GM18951 (cell line): ENCODE results near the gene CABP2.
A peak's percentile ranks its signal among the peaks of the same experiment; 100 is the strongest.
"Not testable (repeated sequence)": the region's sequence is repeated elsewhere in the genome, so short reads cannot be mapped to it uniquely, and the experiment has no call there.

Experiments
- POLR2A ChIP-seq: IDR thresholded peaks from 4 replicates; pipeline ENCODE4 v1.6.1; 2011; ENCODE audit warnings: mild to moderate bottlenecking; ENCODE audit not compliant: insufficient read length, insufficient read depth; ENCODE audit errors: extremely low read depth
- in situ Hi-C: fragments of 300-500 bp; cut with MboI; formaldehyde crosslinking; loops from one replicate; pipeline ENCODE4 v1.12.0; 2022; ENCODE audit warnings: low sequenced_read_pairs, mixed read lengths, inconsistent platforms; ENCODE audit not compliant: unreplicated experiment

CABP2 gene

GRCh38 chr11:67524480-67524808 is 1.2 kb upstream of the CABP2 start:
- TF ChIP-seq POLR2A = no peak
- in situ Hi-C loops = no loop called here

- in situ Hi-C loops = no loop called here
- no peak for TF ChIP-seq POLR2A
Observed at GRCh38 chr11:67523556-67524479, 572 bp upstream of the CABP2 start.

GRCh38 chr11:67522338-67522737 is 908 bp downstream of the CABP2 start:
- no peak for TF ChIP-seq POLR2A
- in situ Hi-C loops = no loop called here

- TF ChIP-seq POLR2A = no peak
- in situ Hi-C loops = no loop called here
Observed at GRCh38 chr11:67521924-67522323, 1.3 kb downstream of the CABP2 start.

GRCh38 chr11:67520856-67521824 is 2.1 kb downstream of the CABP2 start:
- no peak for TF ChIP-seq POLR2A
- in situ Hi-C loops = no loop called here

GRCh38 chr11:67519726-67520125 is 3.5 kb downstream of the CABP2 start:
- in situ Hi-C loops = no loop called here
- TF ChIP-seq POLR2A = no peak

GRCh38 chr11:67517784-67518552 is 5.3 kb downstream of the CABP2 start:
- TF ChIP-seq POLR2A = no peak
- in situ Hi-C loops = no loop called here

GRCh38 chr11:67516806-67517205 is 6.4 kb downstream of the CABP2 start:
- no peak for TF ChIP-seq POLR2A
- in situ Hi-C loops = no loop called here

- no peak for TF ChIP-seq POLR2A
- in situ Hi-C loops = no loop called here
Observed at GRCh38 chr11:67514116-67514515, 9.1 kb downstream of the CABP2 start.

GRCh38 chr11:67511558-67511957 is 11.7 kb downstream of the CABP2 start:
- in situ Hi-C loops = not testable (repeated sequence)

GRCh38 chr11:67510023-67510345 is 13.3 kb downstream of the CABP2 start:
- TF ChIP-seq POLR2A = no peak

GRCh38 chr11:67508486-67509121 is 14.6 kb downstream of the CABP2 start:
- in situ Hi-C loops = no loop called here

More at GRCh38 chr11:67510023-67510345, 13.3 kb downstream of the CABP2 start:
- in situ Hi-C loops = no loop called here

More at GRCh38 chr11:67508486-67509121, 14.6 kb downstream of the CABP2 start:
- TF ChIP-seq POLR2A = peak; percentile 75
